Activated T-cell treated with anti-CD3 and anti-CD28 coated beads for 4 hours (primary cell): ENCODE results near the gene MICALL2.

ENCODE experiments used
- DNase-seq: peaks from one replicate; pipeline ENCODE4 v3.0.0-alpha.2; 2020

MICALL2 gene

GRCh38 chr7:1492640-1493039 lies 33.4 kb upstream of the MICALL2 start:
- no peak for DNase-seq

DNA sequence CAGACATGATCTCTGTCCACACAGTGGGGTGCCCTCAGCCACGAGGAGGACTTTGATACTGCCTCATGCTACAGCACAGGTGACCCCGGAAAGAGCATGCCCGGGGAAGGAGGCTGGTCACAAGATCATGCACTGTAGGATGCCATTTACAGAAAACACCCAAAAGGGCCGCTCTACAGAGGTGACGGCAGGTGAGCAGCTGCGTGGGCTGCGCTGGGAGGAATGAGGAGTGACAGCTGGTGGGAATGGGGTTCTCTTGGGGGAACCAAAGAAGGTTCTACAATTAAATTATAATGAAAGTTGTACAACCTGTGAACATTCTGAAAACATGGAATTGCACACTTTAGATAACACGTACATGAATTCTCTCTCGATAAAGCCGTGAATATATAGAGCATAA lies 33.0 kb upstream of the MICALL2 start:
- no peak for DNase-seq

DNA sequence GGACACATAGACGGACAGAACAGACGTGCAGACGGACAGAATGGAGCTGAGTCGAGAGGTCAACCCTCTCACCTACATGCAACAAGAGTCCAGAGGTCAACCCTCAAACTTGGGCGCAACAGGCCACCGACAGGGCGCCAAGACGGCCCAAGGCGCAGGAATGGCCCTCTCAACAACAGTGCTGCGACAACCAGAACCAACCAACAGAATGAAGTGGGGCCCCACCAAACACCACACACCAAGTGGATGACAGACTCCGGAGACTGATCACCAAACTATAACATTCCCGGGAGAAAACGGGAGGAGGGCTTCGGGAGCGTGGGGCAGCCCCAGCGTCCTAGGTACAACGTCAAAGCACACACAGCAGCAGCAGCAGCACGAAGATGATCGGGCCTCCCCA lies 31.6 kb upstream of the MICALL2 start:
- DNase-seq = no peak

GRCh38 chr7:1489336-1489735 lies 30.1 kb upstream of the MICALL2 start:
- DNase-seq = no peak

- DNase-seq = no peak
Measured at GRCh38 chr7:1488016-1488415, 28.7 kb upstream of the MICALL2 start.

DNA sequence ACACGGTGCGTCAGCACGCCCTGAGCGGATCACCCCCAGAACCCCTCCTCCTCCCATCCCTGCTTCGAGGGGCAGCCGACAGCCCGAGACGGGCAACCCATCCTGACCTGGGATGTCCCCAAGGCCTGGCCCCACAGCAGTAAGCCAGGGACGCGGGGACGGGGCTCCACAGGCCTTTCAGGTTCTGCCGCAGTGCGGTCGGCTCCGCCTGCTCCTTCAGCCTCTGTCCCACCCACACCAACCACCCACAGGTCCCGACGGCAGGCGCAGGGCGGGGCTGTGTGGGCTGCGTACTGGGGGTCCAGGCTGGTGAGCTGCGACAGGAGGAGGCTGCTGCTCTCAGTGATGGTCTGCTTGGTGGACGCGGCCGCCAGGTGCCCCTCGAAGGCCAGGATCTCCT lies 28.2 kb upstream of the MICALL2 start:
- no peak for DNase-seq

- DNase-seq = no peak
Measured at GRCh38 chr7:1486571-1486970, 27.3 kb upstream of the MICALL2 start.

GRCh38 chr7:1485156-1485555 lies 25.9 kb upstream of the MICALL2 start:
- no peak for DNase-seq

GRCh38 chr7:1484569-1484968 lies 25.3 kb upstream of the MICALL2 start:
- no peak for DNase-seq

DNA sequence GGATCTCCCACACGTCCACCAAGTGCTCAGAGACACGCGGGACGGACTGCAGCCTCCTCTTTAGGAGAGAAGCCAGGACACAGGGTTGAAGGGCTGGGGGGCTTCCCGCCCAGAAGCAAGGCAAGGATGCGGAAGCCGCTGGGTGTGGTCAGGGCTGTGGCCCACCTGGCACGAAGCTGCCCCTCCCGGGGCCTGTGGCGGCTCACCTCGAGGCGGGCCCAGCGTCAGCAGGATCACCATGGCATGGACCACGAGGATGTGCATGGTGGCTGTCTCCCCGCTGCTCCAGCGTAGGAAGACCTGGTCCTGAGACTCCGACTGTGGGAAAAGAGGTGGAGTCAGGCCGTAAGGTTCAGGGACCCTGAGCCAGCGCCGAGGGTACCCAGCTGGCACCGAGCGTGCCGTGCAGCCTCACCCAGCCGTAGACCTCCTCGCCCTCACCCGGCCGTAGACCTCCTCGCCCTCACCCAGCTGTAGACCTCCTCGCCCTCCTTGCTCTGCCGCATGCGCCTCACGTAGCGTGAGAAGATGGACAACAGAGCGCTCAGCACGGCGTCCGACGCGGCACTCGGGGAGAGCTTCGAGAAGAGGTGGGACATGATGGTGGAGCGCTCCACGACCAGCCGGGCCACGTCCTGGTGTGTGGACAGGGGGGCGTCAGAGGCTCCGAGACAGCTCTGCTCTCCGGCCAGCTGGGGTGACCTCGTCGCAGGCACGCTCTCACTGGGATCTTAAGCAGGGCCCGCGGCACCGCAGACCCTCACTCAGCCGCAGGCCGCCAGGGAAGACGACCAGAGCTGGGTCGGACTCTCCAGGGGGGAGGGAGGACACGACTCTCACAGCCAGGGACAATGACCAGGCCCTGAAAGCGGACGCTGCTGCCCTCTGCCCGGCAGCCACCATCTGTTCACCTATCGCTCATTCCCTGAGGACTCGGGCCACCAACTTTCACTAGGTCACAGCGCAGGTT lies 24.6 kb upstream of the MICALL2 start:
- DNase-seq = no peak

GRCh38 chr7:1483079-1483478 lies 23.8 kb upstream of the MICALL2 start:
- DNase-seq = no peak

GRCh38 chr7:1481300-1481699 lies 22.0 kb upstream of the MICALL2 start:
- no peak for DNase-seq

- no peak for DNase-seq
Measured at GRCh38 chr7:1480670-1481069, 21.4 kb upstream of the MICALL2 start.

GRCh38 chr7:1479287-1479686 lies 20.0 kb upstream of the MICALL2 start:
- no peak for DNase-seq

GRCh38 chr7:1478480-1478879 lies 19.2 kb upstream of the MICALL2 start:
- no peak for DNase-seq

- no peak for DNase-seq
Measured at GRCh38 chr7:1476859-1477258, 17.6 kb upstream of the MICALL2 start.

GRCh38 chr7:1475991-1476390 lies 16.7 kb upstream of the MICALL2 start:
- DNase-seq = no peak

GRCh38 chr7:1475393-1475792 lies 16.1 kb upstream of the MICALL2 start:
- DNase-seq = no peak

GRCh38 chr7:1474736-1475135 lies 15.5 kb upstream of the MICALL2 start:
- DNase-seq = no peak

- DNase-seq = peak; percentile 75
Measured at GRCh38 chr7:1473864-1474512, 14.7 kb upstream of the MICALL2 start.

GRCh38 chr7:1470901-1471300 lies 11.6 kb upstream of the MICALL2 start:
- no peak for DNase-seq

- no peak for DNase-seq
Measured at GRCh38 chr7:1468643-1469298, 9.5 kb upstream of the MICALL2 start.

DNA sequence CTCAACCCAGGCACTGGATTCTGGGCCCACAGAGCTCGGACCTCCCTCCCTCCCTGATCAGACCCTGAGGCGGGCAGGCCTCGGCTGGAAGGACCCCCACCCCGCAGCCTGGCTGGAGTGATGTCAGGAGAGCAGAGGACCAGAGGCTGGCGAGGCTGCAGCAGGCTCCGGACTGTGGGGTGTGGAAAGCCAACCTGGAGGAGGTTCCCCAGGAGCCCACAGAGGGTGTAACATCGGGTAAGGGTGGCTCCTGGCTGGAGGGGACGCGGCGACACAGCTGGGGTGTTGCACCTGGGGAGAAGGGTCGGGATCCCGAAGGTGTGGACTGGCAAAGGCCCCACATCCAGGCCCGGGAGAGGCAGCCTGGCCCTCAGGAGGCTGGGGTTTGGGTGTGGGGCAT lies 8.9 kb upstream of the MICALL2 start:
- DNase-seq = no peak
